Daoy (cell line): ENCODE results near the gene SBNO1. TPM values are rescaled to one million over a fixed set of nuclear protein-coding genes. Genes with fewer than 3 reads are reported as not detected.
"Not testable (repeated sequence)": the region's sequence is repeated elsewhere in the genome, so short reads cannot be mapped to it uniquely, and the experiment has no call there.

Experiments
- DNase-seq: peaks from one replicate; pipeline ENCODE4 v3.0.0-alpha.2; 2015; ENCODE audit warnings: low read depth
- total RNA-seq: library from RNA; depleted of rRNA; stranded (reverse); fragments of >200 nt; shearing (Covaris generic); gene quantifications from 2 replicates; pipeline ENCODE4 v1.2.3, GENCODE V29; 2014

SBNO1 gene
- total RNA-seq, 1 experiment from 2014 or later: 29.7 TPM

GRCh38 chr12:123388951-123389559, 24.4 kb upstream of the SBNO1 start:
- peak; percentile 22 for DNase-seq

DNA sequence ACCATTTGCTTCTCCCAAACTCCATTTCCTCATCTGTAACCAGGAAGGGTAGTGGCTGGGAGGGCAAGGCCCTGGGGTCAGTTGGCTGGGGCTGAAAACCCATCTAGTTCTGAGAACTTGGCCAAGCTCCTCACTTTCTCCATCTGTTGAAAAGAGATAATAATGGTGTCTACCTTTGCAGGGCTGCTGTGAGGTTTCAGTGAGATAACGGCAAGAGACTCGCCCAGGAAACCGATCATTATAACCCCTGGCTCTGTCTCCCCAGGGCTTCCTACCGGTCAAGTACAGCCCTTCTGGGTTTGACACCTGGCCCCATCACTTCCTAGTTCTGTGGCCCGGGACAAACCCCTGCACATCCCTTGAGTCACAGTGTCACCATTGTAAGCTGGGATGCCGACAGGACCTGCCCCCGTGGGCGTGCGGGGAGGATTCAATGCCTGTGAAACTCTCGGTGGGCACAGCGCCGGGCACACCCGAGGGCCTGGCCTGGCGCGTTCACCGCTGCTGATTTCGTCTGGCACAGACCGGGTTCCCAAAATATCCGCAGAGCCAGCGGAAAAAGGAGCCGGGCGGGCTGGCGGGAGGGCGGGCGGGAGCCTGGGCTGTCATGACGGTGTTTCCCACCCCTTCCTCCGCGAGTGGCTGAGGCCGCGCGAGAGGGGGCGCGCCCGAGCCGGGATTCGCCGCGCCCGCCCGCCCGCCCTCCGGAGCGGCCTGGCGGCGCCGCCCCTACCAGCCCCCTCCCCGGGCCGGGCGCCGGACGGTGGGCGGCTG, 23.7 kb upstream of the SBNO1 start:
- DNase-seq: peak; percentile 87

- no peak for DNase-seq
Observed at GRCh38 chr12:123387508-123388176, 23.0 kb upstream of the SBNO1 start.

DNA sequence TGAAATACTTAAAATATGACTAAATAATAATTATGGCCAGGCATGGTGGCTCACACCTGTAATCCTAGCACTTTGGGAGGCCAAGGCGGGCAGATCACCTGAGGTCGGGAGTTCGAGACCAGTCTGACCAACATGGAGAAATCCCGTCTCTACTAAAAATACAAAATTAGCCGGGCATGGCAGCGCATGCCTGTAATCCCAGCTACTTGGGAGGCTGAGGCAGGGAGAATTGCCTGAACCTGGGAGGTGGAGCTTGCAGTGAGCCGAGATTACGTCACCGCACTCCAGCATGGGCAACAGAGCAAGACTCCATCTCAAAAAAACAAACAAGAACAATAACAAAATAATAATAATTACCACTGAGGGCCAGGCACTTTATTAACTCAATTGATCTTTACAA, 20.9 kb upstream of the SBNO1 start:
- not testable (repeated sequence) for DNase-seq

GRCh38 chr12:123384994-123385376, 20.3 kb upstream of the SBNO1 start:
- DNase-seq: no peak

DNA sequence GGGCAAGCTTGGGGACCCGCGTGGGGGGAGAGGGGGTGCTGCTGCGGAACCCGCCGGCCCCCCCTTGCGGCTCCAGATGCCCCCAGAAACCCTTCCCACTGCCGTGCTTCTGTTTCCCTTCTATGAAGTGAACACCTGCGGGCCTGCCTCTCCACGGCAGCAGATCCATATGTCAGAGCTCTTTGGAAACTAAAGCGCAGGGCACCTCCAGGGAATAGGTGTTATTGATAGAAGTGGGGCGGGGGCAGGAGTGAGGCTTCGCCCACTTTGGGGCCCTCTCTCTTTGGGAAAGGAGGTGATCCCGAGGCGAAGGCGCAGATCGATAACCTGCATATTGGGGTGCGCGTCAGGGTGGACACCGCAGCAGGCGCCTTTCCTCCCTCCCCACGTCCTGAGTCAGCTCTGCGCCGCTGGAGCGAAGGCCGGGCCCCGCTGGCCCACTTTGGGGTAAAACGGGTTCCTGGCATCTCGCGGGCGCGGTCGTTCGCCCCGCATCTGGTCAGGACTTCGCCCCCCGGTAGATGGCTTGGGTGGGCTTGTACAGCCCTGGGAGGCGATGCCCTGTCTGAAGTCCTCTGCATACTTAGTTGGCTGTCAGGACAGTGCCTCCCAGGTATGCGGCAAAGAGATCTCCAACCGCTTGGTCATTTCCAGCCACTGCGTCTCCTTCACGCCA, 19.8 kb upstream of the SBNO1 start:
- DNase-seq: peak; percentile 45

DNA sequence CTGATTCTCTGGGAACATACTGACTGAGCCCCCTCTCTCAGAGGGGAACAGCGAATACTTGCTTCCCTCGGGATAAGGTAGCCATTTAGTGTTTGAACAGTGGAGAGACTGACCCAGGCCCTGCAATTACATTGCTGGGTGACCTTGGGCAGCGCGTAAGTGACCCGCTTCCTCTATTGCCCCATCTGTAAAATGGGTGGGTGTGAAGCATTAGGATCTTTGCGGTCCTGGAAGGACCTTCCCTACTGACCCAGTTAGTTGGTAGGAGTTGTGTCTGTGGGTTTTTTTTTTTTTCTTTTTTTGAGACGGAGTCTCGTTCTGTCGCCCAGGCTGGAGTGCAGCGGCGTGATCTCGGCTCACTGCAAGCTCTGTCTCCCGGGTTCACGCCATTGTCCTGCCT, 18.0 kb upstream of the SBNO1 start:
- no peak for DNase-seq

GRCh38 chr12:123379391-123379790, 14.7 kb upstream of the SBNO1 start:
- no peak for DNase-seq

DNA sequence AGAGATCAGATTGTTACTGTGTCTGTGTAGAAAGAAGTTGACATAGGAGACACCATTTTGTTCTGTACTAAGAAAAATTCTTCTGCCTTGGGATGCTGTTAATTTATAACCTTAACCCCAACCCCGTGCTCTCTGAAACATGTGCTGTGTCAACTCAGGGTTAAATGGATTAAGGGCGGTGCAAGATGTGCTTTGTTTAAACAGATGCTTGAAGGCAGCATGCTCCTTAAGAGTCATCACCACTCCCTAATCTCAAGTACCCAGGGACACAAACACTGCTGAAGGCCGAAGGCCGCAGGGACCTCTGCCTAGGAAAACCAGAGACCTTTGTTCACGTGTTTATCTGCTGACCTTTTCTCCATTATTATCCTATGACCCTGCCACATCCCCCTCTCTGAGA, 7.8 kb upstream of the SBNO1 start:
- DNase-seq: not testable (repeated sequence)

GRCh38 chr12:123371667-123372368, 7.2 kb upstream of the SBNO1 start:
- not testable (repeated sequence) for DNase-seq

DNA sequence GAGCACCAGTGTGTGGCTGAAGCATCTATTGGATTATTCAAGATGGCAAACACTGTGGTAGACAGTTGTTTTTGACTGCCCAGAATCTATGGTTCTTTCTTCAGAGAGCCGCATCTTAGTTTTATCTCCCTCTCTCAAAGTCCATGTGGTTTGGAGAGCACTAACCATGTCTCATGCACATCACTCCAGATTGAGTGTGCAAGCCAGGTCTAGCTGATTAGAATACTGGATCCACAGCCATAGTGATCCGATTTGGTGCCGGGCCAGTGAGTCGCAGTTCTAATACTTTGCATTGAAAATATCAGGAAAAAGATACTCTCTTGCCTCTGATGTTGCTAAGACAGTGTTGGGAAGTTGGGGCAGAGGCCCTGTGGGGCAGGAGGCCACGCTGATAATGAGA, 4.6 kb upstream of the SBNO1 start:
- DNase-seq: no peak

GRCh38 chr12:123368431-123368830, 3.8 kb upstream of the SBNO1 start:
- DNase-seq: not testable (repeated sequence)

DNA sequence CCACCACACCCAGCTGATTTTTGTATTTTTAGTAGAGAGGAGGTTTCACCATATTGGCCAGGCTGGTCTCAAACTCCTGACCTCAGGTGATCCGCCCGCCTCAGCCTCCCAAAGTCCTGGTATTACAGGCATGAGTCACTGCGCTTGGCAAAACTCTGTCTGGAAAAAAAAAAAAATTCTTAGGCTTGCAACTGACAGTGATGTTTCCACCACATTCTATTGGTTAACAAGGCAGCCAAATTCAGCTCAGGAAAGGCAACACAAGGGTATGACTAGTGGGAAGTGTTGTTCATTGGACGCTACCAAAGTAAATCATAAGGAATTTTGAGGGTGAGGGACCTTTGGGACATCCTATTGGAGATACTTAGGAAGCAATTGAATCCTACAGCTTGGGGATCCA, 2.9 kb upstream of the SBNO1 start:
- DNase-seq: no peak

DNA sequence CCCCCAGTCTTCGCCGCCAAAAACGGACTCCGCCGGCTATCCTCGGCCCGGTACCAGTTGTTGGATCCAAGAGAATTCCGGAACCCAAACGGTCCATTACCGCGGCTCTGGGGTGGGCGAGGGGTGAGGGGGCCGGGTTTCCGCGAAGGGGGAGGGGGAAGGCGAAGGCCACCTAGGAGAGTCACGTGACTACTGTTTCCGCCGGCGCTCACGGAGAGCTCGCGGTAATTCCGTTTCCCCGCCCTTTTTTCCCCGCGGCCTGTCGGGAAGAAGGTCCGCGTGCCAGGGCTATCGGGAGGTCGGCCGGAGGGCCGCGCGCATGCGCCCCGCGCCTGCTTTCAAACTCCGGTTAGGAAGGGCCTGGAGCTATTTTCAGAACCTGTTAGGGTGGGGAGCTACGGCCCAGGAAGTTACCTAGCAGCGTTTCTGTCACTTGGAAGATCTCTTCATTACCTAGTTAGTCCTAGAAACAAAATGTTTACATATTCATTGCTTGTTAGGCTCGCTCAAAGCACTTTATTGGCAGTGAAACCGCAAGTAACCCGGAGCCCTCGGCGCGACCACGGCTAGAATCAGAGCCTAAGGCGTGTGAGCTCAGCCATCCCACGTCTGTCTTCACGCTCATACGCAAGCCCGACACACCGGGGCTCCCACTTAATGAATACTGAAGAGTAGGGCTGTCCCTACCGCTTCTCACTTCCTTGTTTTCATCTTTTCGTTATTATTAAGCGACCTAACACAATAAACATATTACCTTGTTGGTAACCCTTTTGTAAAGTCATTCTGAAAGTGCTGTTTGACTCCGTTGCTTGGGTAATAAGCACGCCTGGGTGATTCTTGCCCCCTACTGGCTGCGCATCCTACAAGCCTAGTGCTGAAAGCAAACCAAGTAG, 624 bp upstream of the SBNO1 start:
- peak; percentile 99 for DNase-seq

- DNase-seq: peak; percentile 30
Observed at GRCh38 chr12:123363740-123364531, 711 bp downstream of the SBNO1 start.

- DNase-seq: no peak
Observed at GRCh38 chr12:123363390-123363739, 1.3 kb downstream of the SBNO1 start.

- no peak for DNase-seq
Observed at GRCh38 chr12:123358035-123358434, 6.6 kb downstream of the SBNO1 start.

GRCh38 chr12:123356159-123356670, 8.4 kb downstream of the SBNO1 start:
- DNase-seq: no peak

- DNase-seq: no peak
Observed at GRCh38 chr12:123354600-123354999, 10.0 kb downstream of the SBNO1 start.

GRCh38 chr12:123351349-123351748, 13.3 kb downstream of the SBNO1 start:
- DNase-seq: no peak
